ENCODE measurements around the gene C1QA.
"Not testable (repeated sequence)": the region's sequence is repeated elsewhere in the genome, so short reads cannot be mapped to it uniquely, and the experiment has no call there.

Gene C1QA

DNA sequence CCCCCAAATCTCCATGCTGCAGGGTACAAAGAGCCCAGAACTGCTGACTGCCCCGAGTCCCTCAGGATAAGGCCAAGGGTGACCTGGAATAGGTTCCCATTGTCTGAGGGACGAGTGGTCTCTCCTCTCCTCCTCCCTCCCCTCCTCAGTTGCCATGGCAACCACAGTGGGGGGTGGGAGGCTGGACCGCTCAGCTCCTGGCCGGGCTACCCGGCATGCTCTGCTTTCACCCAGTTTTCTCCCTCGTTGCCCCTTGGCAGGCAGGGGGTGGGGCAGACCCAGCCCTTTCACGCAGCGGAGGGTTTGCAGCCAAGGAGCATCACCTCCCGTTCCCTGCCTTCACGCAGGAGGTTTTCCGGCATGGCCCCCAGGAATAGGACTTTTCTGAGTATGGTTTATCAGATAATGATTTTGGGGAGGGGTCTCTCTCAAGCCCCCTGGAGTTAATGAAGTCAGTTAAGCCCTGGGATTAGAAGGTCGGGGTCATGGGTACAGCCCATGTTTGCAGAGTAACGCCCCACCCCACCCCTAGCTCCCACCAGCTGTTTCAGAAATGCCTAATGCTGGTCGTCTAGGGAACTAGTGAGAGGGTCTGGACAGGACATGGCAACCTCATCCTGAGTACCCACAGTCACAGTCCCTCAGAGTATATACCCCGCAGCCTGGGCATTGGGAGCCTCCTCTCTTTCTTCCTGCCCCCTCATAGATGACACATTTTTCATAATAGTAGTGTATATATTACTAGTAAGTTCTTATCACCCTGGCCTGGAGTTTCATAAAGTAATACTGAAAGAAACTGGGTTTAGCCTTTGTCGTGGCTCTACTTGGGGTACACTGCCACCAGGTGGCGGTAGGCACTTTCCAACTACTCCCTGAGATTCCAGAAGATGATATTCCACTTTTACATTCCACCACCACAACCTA lies 37.3 kb downstream of the C1QA start:
- peak; percentile 20 for DNase-seq (ENCODE audit: low spot score)

GRCh38 chr1:22674410-22674749 lies 38.0 kb downstream of the C1QA start:
- no peak for DNase-seq (ENCODE audit: low spot score)

GRCh38 chr1:22676151-22676550 lies 39.7 kb downstream of the C1QA start:
- not testable (repeated sequence) for DNase-seq (ENCODE audit: low spot score)

GRCh38 chr1:22676916-22677583 lies 40.6 kb downstream of the C1QA start:
- no peak for DNase-seq (ENCODE audit: low spot score)

GRCh38 chr1:22677931-22678896 lies 41.8 kb downstream of the C1QA start:
- DNase-seq (ENCODE audit: low spot score), result no peak

DNA sequence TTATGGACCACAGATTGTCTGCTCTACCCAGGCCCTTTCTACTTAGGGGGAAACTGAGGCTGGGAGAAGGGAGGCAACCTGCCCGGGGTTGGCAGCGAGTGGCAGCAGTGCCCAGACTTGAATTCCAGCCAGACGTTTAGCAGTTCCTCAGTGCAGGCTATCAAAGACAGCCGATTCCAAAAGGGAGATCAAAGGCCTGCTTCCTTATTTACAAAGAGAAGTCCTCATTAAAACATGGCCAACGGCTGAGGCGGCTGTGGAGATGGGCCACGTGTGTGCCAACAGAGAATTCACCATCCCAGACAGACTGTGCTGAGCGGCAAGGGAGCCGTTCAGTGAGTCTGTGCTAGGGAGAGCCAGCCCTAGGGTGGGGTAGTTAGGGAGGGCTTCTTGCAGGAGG lies 44.3 kb downstream of the C1QA start:
- no peak for DNase-seq (ENCODE audit: low spot score)

DNA sequence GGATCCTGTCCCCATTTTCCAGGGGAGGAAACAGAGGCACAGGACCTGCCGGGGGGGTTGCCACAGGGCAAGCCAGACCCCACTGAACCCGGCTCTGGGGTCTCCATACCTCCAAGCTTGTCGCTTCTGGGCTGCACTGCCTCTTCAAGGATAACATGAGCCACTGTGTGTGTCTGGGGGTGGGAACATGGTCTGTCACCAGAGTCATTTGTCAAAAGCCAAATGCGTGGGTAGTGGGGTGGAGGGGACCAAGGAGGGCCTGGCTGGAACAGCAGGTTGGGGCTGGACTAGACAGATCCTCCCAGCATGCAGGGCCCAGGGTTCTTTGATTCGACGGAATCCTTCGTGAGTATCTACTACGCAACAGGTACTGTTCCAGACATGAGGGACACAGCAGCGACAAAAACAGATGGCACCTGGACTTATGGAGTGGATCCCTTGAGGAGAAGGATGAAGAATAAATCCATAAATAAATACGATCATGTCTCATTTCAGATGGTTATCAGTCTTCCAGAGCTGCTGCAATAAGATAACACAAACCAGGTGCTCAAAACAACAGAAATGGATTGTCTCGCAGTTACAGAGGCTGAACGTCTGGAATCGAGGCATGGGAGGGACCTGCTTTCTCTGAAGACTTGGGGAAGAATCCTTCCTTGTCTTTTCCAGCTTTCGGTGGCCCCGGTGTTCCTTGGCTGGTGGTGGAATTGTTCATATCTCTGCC lies 45.3 kb downstream of the C1QA start:
- DNase-seq (ENCODE audit: low spot score), result no peak

DNA sequence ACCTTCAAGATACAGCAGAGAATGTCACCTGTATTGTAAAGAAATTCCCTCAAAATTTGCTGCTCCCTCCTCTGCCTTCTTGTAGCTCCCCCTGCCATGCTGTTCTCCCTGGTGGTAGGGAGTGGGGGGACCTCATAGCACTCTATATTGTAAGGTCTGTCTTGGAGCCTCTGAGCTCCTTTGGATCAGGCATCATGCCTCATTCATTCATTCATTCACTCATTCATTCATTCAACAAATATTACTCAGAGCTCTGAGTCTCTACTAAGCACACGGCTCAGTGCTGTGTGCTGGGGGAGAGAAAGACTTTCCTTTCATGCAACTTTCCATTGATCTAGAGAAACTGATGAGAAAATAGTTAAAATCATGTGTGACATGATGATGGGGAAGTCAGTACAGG lies 47.1 kb downstream of the C1QA start:
- no peak for DNase-seq (ENCODE audit: low spot score)

GRCh38 chr1:22685591-22686059 lies 49.2 kb downstream of the C1QA start:
- no peak for DNase-seq (ENCODE audit: low spot score)

- DNase-seq (ENCODE audit: low spot score), result no peak
These were observed 50.8 kb downstream of the C1QA start for GRCh38 chr1:22687191-22687590.

DNA sequence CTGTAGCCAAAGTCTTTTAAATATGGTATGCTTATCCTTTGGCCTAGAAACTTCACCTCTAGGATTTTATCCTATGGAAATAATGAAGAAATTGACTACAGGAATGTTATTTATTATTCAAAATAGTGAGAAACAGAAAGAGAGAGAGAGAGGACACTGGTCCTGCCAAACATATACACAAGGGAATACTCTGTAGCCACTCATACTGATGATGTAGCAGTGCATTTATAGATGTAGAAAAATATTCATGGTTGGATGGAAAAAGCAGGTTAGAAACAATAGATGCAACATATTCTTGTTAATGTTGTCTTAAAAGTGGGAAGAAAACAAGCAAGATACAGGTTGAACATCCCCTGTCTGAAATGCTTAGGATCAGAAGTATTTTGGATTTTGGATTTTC lies 52.0 kb downstream of the C1QA start:
- DNase-seq (ENCODE audit: low spot score), result no peak

All from putamen (tissue), 1 donor.